NCI-H345 treated with DMSO at 0.1 percent for 48 hours (cell line): Measurements from ENCODE around the gene SBNO2.

Experiments
- DNase-seq: peaks from one replicate; lab custom pipeline; 2025; ENCODE audit not compliant: unreplicated experiment; lab: John Stamatoyannopoulos, UW

The SBNO2 gene

DNA sequence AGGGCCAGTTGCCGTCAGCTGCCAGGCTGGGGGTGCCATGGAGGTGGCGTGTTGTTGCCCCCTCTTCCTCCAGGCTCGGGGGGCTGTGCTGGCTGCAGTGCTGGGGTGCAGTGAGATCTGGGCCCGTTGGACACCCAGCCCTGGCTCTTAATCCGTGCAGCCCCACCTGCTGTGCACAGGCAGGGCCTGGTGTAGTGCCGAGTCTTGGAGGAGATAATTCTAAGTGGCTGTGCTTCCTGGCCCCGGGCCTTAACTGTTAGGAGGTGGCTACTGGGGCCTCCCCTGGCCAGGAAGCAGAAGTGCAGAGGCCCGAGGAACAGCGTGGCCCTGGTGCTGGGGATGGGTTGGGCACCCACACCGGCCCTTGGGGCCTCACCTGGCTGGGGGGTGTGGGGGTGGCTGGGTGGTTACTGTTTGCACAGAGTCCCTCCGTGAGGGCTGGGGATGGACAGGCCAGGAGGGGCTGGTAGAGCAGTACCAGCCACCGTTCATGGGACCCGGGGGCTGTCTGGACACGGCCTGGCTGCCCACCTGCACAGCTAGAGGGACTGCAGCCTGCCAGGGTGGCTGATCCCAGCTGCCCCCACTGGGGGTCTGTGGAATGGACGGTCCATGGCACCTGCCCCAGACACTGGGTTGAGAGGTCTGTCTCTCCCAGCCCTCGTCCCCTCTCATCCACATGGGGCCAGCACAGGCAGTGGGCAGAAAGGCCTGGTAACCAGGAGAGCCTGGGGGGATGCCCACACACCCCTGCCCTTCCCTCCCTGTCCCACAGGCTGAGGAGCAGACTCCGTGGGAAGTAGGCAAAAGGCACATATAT is 67.0 kb downstream of the SBNO2 start:
- no peak for DNase-seq

DNA sequence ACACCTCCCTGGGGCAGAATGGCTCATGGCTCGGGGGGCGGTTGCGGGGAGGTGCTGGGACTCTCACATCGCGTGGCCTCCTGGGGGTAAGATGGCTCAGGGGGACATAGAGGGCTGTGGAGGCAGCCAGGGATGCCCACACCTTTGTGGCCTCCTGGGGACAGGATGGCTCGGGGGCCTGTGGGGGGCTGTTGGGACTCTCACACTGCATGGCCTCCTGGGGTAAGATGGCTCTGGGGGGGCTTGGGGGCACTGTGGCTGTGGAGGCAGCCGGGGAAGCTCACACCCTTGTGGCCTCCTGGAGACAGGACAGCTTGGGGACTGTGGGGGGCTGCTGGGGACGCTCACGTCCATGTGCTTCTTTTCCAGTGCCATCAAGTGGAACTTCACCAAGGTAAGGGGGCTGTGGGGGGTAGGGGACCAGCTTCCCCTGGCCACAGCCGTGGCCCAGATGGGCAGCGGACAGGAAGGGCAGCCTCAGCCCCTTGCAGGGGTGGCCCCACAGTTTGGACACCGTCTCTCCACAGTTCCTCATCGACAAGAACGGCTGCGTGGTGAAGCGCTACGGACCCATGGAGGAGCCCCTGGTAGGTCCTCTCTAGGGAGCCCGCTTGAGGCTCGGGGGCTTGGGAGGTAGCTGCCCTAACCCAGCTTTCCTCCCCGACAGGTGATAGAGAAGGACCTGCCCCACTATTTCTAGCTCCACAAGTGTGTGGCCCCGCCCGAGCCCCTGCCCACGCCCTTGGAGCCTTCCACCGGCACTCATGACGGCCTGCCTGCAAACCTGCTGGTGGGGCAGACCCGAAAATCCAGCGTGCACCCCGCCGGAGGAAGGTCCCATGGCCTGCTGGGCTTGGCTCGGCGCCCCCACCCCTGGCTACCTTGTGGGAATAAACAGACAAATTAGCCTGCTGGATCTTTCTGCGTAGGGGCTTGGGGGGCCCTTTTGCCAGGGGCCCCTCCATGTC is 67.9 kb downstream of the SBNO2 start:
- no peak for DNase-seq

DNA sequence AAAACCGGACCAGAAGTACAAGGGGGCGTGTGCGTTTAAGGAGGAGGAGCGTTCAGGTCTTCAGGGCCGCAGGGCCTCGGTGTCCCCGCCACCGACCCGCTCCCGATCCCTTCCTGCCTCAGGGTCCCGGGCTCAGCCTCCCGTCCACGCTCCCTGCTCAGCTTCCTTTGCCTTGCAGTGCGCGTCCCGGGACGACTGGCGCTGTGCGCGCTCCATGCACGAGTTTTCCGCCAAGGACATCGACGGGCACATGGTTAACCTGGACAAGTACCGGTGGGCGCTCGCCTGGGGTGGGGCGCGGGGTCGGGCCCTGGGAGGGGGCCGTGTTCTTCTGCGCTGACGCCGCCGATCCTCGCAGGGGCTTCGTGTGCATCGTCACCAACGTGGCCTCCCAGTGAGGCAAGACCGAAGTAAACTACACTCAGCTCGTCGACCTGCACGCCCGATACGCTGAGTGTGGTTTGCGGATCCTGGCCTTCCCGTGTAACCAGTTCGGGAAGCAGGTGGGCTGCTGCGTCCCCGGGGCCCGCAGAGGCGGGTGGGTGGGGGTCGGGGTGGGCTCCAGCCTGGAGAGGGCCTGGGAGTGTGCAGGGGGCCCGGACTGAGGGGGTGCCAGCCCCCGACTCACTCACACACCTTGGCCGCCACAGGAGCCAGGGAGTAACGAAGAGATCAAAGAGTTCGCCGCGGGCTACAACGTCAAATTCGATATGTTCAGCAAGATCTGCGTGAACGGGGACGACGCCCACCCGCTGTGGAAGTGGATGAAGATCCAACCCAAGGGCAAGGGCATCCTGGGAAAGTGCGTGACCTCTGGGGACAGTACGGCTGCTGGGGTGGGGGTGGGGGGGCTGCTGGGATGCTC is 68.8 kb downstream of the SBNO2 start:
- DNase-seq, result no peak

DNA sequence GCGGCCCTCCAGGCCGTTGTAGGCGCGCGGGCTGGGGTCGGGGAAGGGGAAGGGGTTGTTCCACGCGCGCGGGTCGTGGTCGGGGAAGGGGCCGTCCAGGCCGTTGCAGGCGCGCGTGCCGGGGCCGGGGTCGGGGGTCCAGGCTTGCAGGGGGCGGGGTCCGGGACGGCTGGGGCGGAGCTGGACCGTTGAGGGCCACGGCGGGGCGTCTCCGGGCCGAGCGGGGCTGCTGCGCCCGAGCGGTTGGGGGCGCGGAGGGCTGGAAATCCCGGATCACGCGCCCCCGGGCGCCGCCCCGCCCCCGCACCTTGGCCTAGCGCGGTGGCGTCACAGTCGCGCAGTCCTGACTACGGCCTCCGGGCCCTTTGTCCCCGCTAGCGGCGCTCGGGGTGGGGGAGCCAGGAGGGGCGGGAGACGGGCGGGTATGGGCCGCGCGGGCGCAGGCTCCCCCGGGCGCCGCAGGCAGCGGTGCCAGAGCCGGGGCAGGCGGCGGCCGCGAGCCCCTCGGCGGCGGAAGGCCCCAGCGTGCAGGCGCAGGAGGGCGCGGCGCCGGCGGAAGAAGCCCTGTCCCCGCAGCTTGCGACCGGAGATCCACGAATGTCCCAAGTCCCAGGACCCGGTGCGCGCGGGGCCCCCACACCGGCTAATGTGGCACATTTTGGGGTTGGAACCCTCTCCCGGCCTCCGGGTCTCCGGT is 69.6 kb downstream of the SBNO2 start:
- peak; percentile 40 for DNase-seq

DNA sequence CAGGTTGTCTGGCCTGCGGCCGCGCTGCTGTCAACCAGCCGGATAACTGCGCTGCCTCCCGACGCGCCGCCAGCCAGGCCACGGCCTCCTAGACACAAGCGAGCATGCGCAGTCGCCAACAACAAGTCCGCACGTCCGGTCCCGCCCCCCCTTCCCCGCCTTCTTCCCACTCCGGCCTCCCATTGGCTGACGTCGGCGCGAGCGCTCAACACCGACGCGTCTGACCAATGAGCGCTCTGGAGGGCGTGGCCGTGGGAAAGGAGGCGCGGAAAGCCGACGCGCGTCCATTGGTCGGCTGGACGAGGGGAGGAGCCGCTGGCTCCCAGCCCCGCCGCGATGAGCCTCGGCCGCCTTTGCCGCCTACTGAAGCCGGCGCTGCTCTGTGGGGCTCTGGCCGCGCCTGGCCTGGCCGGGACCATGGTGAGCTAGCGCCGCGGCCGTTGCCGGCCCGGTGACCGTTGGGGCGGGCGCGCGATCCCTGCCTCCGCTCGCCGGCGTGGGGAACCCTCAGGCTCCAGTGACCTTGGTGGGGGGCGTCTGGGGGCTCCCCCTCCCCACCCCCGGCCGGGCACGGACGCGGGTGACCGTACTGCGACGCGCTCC is 70.3 kb downstream of the SBNO2 start, which contains the start of gene GPX4:
Gene GPX4 (plus strand): TSS at position 287 of the 603 bp plus-strand sequence. CDS start 50 bp downstream, at position 337.
- peak; percentile 95 for DNase-seq

DNA sequence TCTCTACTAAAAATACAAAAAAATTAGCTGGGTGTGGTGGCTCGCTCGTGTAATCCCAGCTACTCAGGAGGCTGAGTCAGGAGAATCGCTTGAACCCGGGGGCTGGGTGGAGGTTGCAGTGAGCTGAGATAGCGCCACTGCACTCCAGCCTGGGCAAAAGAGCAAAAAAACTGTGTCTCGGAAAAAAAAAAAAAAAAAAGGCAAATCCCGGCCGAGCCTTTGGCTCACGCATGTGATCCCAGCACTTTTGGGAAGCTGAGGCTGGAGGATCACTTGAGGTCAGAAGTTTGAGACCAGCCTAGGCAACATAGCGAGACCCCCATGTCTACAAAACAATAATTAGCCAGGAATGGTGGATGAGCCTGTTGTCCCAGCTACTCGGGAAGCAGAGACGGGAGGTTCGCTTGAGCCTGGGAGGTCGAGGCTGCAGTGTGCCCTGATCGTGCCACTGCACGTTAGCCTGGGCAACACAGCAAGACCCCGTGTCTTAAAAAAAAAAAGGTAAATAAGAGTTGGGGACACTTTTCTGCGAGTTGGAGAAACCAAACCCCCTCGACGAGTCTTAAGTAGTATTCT is 70.8 kb downstream of the SBNO2 start:
- DNase-seq, result no peak

DNA sequence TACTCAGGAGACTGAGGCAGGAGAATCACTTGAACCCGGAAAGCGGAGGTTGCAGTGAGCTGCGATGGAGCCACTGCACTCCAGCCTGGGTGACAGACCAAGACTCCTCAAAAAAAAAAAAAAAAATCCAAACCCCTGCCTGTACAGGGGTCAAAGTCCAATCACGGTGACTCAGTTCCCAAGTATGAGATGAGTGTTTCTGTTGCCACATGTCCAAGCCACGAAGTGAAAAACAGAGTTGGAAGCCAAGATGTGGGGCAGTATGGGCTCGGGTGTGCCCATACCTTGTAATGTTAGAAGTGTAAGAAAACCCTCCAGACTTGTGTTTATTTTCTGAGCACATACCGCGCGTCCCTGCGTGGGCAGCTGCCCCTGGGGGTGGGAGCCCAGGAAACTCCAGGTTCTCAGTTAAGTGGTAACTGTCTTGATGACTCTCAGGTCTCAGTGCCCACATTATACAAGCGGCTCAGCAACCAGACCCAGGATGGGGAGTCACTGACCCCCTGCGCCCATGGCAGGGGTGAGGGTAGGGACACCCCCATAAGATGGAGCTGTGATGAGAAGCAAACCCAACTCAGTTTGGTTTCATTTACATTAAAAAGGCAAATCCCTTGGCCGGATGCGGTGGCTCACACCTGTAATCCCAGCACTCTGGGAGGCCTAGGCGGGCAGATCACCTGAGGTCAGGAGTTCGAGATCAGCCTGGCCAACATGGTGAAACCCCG is 71.5 kb downstream of the SBNO2 start:
- DNase-seq, result no peak

DNA sequence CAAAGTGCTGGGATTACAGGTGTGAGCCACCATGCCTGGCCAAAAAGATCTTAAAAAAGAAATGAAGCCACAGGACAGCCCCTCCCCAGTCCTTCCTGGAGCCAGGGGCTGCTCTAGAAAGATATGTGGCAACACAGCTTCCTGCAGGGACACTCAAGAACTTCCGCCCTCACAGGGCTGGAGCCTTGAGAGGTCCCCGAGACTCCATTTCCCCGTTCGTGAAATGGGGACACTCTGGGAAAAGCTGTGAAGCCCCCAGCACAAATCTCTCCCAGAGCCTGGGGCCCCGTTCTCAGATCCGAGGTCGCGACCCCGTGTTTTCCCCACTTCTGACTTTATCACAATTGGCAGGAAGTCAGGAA is 72.8 kb downstream of the SBNO2 start:
- no peak for DNase-seq

DNA sequence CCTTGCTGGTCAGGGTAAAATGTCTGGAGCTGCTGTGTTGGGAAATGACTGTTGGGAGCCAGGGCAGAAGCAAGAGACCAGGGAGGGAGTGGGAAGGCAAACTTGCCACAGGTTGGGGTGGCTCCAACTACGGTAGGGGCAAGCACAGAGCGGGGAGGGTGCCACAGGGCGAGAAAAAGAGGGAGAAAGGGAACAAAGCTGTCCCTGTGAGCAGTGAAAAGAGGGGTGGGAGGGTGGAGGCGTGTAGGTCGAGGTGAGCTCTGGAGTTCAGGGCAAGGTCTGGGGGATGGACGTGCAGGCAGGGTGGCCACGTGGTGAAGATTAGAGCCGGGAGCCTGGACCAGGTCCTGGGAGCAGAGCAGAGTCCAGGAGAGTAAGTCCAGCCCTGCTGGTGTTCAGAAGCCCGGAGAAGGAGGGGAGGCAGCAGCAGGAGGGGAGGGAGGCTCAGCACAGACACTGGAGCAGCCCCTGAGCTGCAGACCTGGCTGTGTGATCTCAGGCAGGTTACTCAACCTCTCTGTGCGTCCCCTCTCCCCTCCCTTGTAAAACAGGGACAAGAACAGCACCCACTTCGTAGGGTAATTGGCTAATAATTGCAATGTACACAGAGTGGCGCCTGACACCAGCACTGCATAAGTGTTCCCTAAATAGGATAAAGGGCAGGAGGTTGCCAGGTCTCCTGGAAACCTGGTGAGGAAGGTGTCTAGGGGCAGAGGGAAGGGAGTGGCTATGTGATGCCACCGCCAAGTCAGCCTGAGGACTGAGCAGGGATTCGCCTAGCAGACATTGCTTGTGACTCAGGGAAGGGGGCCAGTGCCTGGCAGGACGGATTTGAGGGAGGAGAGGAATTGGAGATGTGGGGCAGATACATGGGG is 75.7 kb downstream of the SBNO2 start:
- no peak for DNase-seq

DNA sequence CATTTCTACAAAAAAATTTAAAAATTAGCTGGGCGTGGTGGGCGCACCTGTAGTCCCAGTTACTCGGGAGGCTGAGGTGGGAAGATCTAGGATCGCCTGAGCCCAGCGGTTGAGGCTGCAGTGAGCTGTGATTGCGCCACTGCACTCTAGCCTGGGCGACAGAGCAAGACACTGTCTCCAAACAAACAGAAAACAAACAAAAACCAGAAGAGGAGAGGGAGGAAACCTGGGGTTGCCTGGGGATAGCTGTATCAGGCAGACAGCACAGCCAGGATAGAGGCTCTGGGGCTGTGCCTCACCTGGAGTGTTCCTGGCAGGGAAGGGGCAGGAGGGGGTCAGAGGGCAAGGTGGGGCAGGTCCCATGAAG is 76.3 kb downstream of the SBNO2 start:
- no peak for DNase-seq

DNA sequence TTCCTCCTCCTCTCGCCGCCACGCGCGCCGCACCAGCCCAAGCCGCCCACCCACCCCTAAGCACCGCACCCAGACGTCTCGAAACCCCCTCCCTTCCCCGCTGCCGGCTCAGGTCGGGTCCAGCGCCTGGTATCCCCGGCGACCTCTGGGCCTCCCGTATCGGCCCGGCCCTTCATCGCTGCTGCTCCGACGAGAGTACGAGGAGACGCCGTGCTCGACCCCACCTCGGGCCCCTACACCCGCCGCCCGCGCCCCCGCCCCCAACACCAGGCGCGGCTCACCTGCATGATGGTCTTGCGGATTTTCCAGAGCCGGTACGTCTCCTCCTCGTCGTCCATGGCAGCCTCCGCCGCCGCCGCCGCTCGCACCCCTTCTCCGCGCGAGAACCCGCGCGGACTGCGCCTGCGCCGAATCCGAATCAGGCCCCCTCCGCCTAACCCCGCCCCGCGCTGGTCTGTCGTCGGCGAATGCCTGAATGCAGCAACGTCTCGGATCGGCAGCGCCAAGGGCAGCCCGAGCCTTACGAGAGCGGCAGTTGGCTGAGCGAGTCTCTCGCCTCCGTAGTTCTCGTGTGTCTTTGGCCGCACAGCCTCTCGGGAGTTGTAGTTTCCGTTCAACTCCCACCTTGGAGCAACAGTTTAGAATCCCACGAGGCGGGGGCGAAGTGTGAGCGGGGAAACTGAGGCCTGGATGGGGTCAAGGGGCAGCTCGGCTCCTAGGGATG is 78.9 kb downstream of the SBNO2 start, which contains the start of gene POLR2E:
Gene POLR2E (minus strand): TSS at position 398 of the 724 bp plus-strand sequence. CDS start 60 bp downstream, at position 338.
- peak; percentile 93 for DNase-seq

DNA sequence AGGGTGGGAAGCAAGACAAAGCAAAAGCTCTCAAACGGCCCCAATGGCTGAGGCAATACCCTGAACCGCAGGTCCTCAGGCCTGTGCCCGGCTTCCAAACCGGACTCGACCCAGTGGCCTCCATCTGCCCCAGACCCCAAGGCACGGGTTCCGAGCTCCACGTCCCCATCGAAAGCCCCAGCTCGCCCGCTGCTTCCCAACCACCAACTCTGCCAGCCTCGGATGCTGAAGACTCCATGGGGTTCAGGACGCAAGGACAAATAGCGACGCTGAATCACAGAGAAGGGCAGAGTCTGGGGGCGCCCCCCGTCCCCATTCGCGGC is 79.5 kb downstream of the SBNO2 start:
- DNase-seq, result no peak

DNA sequence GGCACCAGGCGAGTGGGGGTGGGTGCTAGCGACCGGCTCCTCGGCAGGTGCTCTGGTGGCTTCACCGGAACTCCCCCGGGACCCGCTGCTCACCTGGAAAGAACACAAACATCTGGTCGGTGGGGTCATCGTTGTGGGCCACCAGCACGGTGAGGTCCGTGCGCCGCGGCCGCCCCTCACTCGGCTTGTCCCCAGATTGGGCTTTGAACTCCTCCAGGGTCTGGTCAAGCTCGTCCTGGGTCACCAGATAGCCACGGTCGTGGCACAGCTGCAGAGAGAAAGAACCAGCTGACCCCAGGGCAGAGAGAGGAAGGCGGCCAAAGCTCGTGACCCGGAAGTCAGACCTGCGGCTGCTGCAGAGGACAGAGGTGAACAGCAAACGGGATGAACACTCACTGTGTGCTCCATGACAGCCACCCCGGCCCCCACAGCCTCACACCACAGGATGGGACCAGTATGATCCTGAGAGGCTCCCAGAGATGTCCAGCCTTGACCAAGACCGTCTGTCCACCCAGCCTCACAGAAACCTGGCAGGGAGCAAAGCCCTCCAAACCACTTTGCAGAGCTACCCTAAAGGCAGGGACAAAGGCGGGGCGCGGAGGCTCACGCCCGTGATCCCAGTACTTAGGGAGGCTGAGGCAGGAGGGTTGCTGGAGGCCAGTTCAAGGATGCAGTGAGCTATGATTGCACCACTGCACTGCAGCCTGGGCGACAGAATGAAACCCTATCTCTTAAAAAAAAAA is 80.1 kb downstream of the SBNO2 start:
- no peak for DNase-seq

DNA sequence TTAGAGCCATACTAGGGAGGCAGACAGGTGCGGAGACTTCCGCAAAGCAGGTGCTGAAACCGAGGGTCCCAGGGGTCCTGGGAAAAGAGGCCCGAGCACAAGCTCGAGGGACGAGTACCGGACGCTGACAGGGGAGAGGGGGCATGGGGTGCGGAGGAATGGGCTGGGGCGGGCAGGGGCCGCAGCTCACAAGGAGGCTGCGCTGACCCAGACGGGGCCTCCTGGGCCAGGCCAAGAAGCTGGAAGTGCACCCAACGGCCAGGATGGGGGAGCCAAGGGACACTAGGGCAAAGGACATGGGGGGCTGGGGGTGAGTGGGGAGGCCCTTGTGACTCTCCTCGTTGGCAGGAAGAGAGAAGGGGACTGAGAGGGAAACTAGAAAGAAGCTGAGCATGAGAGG is 80.7 kb downstream of the SBNO2 start:
- no peak for DNase-seq

DNA sequence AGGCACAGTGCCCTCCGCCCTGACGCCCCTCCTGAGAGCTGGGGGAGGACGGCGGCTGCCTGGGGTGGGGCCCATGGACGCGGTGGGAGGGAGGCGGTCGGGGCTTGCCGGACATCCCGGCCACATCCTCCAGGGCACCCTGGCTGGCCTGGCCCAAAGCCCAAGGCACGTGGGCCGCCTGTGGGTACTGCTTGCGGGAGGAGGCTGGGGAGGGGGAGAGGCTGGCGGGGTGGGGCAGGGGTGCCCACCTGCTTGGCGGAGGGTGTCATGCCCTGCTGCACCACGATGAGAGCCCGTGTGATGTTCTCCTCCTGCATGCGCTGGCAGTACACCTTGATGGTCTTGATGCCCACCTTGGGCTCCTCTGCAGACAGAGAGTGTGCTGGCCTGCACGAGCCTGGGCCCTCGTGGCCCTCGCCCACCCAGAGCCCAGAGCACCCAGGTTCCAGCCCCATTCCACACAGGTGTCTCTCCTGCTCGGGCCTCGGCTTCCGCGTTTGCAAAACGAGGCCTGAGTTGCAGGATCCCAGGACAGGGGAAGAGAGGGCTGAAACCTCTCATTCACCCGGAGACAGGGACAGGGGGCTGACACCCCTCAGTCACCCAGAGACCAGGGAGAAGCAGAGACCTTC is 82.4 kb downstream of the SBNO2 start:
- DNase-seq, result no peak
